Measurements from ENCODE around the gene RAD51B.
"Not testable (repeated sequence)": the region's sequence is repeated elsewhere in the genome, so short reads cannot be mapped to it uniquely, and the experiment has no call there.

Gene RAD51B

DNA sequence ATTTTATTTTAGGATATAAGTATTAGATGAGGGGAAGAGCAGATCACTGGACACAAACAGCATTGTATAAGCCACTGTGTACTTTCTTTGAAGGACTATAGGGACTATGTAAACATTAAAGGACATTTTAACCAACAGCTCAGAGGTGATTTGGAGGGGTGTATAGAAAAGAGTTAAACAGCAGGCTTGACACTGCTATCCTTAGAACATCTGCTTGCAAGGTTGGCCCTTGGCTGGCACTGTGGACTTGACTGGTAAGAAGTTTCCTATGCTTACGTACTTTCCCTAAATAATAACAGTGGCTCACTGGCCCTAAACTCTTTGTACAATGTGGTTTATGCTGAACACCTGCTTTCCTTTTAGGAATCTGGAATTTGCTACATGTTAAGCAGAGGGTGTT is 31.9 kb upstream of the RAD51B start:
- no peak for TF ChIP-seq POLR2AphosphoS5 (IDR thresholded peaks at IDR 0.05; ENCODE audit: borderline replicate concordance, low read depth, low read length)
- TF ChIP-seq FOXP2 (optimal IDR thresholded peaks at IDR 0.05; ENCODE audit: control extremely low read depth, extremely low read length, insufficient read depth), result no peak
- TF ChIP-seq EZH2 (IDR thresholded peaks at IDR 0.05), result no peak
- DNase-seq (ENCODE audit: low read depth, low spot score), result no peak
- no peak overlapping the region for H3K9ac ChIP-seq (ENCODE audit: insufficient read length)
- peaks cover 61% of the 10 kb centered on the region for H3K36me3 ChIP-seq (ENCODE audit: insufficient read depth, low read length)
- H3K4me3 ChIP-seq, result no peak overlapping the region
- no peaks in the 10 kb centered on the region for H3K9me3 ChIP-seq (ENCODE audit: low read depth, low read length)
- H3K27ac ChIP-seq, result no peak overlapping the region

DNA sequence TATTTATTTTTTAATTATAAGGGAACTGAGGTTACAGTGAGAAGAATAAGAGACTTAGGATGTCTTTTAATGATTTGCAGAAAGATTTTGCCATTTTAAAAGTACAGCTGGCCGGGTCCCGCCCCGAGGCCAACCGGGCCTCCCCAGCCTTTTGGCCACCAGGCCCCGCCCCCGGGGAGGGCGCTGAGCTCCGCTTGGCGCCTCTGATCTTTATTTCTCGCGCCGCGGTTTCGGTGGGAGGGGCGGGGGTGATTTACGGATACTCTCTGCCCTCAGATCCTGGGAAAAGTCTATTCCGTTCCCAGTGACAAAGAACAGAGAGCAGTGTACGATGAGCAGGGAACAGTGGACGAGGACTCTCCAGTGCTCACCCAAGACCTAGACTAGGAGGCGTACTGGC is 20.8 kb upstream of the RAD51B start:
- H3K4me3 ChIP-seq, result no peak overlapping the region
- peaks cover 38% of the 10 kb centered on the region for H3K36me3 ChIP-seq (ENCODE audit: insufficient read depth, low read length)
- no peak overlapping the region for H3K27ac ChIP-seq
- DNase-seq (ENCODE audit: low read depth, low spot score), result no peak
- TF ChIP-seq POLR2AphosphoS5 (IDR thresholded peaks at IDR 0.05; ENCODE audit: borderline replicate concordance, low read depth, low read length) (no peak), FOXP2 (optimal IDR thresholded peaks at IDR 0.05; ENCODE audit: control extremely low read depth, extremely low read length, insufficient read depth) (no peak), EZH2 (IDR thresholded peaks at IDR 0.05) (no peak)
- H3K9ac ChIP-seq (ENCODE audit: insufficient read length), result no peak overlapping the region
- H3K9me3 ChIP-seq (ENCODE audit: low read depth, low read length), result no peaks in the 10 kb centered on the region

DNA sequence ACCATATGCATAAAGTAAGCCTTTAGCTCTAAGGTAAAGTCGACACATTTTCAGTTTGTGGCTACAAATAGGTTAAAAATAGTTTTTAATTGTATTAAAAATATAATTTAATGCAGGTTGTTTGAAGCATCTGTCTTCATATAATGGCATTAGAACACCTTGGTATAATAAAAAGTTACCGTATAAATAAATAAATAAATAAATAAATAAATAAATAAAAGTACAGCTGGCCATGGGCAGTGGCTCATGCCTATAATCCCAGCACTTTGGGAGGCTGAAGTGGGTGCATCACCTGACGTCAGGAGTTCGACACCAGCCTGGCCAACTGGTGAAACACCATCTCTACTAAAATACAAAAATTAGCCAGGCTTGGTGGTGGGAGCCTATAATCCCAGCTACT is 18.8 kb upstream of the RAD51B start:
- Histone ChIP-seq H3K36me3 (ENCODE audit: insufficient read depth, low read length) (peaks cover 40% of the 10 kb centered on the region), H3K9ac (ENCODE audit: insufficient read length) (no peak overlapping the region), H3K4me3 (no peak overlapping the region), H3K27ac (no peak overlapping the region), H3K9me3 (ENCODE audit: low read depth, low read length) (no peaks in the 10 kb centered on the region)
- TF ChIP-seq EZH2 (IDR thresholded peaks at IDR 0.05) (no peak), FOXP2 (optimal IDR thresholded peaks at IDR 0.05; ENCODE audit: control extremely low read depth, extremely low read length, insufficient read depth) (no peak), POLR2AphosphoS5 (IDR thresholded peaks at IDR 0.05; ENCODE audit: borderline replicate concordance, low read depth, low read length) (no peak)
- DNase-seq (ENCODE audit: low read depth, low spot score), result no peak

DNA sequence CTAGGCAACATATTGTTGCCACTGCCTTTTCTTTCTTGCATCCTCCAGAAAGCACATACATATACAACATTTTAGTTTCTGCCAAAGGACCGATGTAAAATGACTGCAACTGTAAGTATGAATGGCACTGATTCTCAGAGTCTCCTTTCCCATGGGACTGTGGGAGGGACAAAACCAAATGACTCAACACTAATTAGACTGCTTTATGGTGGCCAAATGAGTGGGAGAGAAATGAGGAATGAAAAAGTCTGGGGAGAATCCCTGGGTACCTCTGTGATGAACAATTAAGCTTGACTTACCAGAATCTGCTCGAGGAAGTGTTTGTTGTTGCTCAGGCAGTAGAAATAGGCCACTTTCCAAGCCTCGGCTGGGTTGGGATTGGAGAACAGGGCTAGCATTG is 13.3 kb upstream of the RAD51B start:
- Histone ChIP-seq H3K9me3 (ENCODE audit: low read depth, low read length) (no peaks in the 10 kb centered on the region), H3K27ac (no peak overlapping the region), H3K9ac (ENCODE audit: insufficient read length) (no peak overlapping the region), H3K4me3 (no peak overlapping the region), H3K36me3 (ENCODE audit: insufficient read depth, low read length) (peaks cover 54% of the 10 kb centered on the region)
- no peak for DNase-seq (ENCODE audit: low read depth, low spot score)
- no peak for TF ChIP-seq EZH2 (IDR thresholded peaks at IDR 0.05)
- TF ChIP-seq FOXP2 (optimal IDR thresholded peaks at IDR 0.05; ENCODE audit: control extremely low read depth, extremely low read length, insufficient read depth), result no peak
- TF ChIP-seq POLR2AphosphoS5 (IDR thresholded peaks at IDR 0.05; ENCODE audit: borderline replicate concordance, low read depth, low read length), result no peak

DNA sequence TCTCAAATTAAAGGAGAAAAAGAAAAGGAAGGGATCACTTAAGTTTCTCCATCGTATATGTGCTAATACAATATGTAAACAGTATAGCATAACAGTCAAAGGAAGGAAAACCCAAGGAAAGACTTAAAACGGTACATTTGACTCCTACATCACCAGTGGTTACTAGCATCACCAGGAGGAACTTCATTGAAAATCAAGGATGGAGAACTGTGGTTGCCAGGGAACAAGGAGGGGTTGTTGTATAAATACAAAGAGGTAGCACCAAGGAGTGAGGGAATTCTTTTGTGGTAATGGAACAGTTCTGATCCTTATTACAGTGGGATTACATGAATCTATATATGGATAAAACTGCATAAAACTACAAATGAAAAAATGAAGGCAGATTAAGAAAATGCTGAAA is 4.8 kb upstream of the RAD51B start:
- TF ChIP-seq POLR2AphosphoS5 (IDR thresholded peaks at IDR 0.05; ENCODE audit: borderline replicate concordance, low read depth, low read length) (no peak), EZH2 (IDR thresholded peaks at IDR 0.05) (no peak)
- no peak overlapping the region for H3K9ac ChIP-seq (ENCODE audit: insufficient read length)
- no peaks in the 10 kb centered on the region for H3K9me3 ChIP-seq (ENCODE audit: low read depth, low read length)
- H3K4me3 ChIP-seq, result no peak overlapping the region; the same call in 1 of the 2 replicates
- H3K36me3 ChIP-seq (ENCODE audit: insufficient read depth, low read length), result peaks cover 25% of the 10 kb centered on the region
- DNase-seq (ENCODE audit: low read depth, low spot score), result no peak
- H3K27ac ChIP-seq, result no peak overlapping the region

DNA sequence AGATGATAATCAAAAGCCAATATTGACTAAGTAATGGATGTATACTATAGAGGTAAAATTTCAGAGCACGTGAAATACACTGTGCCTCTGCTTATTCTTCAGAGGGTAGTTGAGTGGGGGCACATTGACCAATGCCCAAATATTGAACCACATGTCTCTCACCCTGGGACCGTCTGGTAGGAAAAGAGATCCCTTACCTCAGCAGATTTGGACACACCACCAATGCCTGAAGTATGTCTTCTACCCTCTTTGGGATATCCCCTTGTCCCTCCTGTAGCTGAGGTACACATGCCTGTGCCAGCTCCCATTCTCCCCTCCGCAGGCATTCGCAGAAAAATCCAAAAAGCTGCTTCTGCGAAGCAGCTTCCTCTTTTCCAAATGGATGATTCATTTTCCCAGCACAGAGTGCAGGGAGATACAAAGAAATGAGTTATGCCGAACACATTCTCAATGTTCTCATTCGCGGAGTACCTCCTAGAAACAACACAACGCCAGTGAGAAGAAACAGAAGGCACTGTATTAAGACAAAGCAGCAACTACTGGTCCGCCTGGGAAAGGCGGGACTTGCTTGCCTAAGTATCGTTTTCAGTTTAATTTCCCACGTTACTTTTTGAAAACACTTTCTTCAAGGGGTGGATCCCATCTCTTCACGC is 3.9 kb upstream of the RAD51B start:
- TF ChIP-seq FOXP2 (optimal IDR thresholded peaks at IDR 0.05; ENCODE audit: control extremely low read depth, extremely low read length, insufficient read depth) (no peak), POLR2AphosphoS5 (IDR thresholded peaks at IDR 0.05; ENCODE audit: borderline replicate concordance, low read depth, low read length) (no peak), EZH2 (IDR thresholded peaks at IDR 0.05) (no peak)
- DNase-seq (ENCODE audit: low read depth, low spot score), result no peak

DNA sequence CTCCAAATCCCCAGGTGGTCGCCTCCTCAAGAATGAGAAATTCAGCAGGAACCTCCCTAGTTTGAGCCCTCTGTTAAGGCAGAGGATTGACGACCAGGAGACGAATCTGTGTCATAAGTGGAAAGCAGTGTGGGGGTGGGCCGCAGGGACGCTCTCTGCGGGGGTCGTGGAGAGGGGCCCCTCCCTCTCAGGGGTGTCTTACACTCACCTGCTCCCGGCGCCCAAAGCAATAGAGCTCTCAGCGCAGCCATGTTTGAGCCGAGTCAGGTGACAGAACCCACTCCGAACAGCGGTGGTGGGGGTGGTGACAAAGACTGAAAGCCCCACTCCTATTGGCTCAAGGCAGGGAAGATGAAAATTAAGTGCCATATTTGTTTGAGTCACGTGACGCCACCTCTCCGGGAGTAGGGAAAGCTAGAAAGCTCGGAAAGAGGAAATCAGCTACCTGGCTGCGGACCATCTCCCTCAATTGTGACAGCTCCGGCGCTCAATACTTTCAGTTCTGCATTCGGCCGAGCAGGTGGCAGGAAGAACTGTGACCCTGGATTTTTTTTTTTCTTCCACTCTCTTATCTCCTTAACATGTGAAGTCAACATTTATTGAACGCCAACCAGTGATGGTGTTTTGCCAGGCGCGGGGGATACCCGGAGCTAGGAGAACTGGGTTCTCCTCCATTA is 3.1 kb upstream of the RAD51B start, which contains the start of gene ZFYVE26:
Gene ZFYVE26, minus strand, starts transcription at position 265 of the 677 bp plus-strand sequence. CDS start 627 bp downstream, outside the sequence.
- H3K9ac ChIP-seq (ENCODE audit: insufficient read length), result peak within 1 kb of the TSS; percentile 73
- no peak for TF ChIP-seq EZH2 (IDR thresholded peaks at IDR 0.05)
- peak; percentile 69 for TF ChIP-seq POLR2AphosphoS5 (IDR thresholded peaks at IDR 0.05; ENCODE audit: borderline replicate concordance, low read depth, low read length)
- TF ChIP-seq FOXP2 (optimal IDR thresholded peaks at IDR 0.05; ENCODE audit: control extremely low read depth, extremely low read length, insufficient read depth), result peak; percentile 54
- H3K36me3 ChIP-seq (ENCODE audit: insufficient read depth, low read length), result peaks cover 19% of the 10 kb centered on the region
- H3K9me3 ChIP-seq (ENCODE audit: low read depth, low read length), result no peaks in the 10 kb centered on the region
- peak within 1 kb of the TSS; percentile 49; the same call in 1 of the 2 replicates for H3K27ac ChIP-seq
- peak; percentile 83 for DNase-seq (ENCODE audit: low read depth, low spot score)
- peak within 1 kb of the TSS; percentile 80 for H3K4me3 ChIP-seq

More for the DNA sequence above, 3.9 kb upstream of the RAD51B start:
- H3K9me3 ChIP-seq (ENCODE audit: low read depth, low read length), result no peaks in the 10 kb centered on the region
- peaks cover 23% of the 10 kb centered on the region for H3K36me3 ChIP-seq (ENCODE audit: insufficient read depth, low read length)
- H3K27ac ChIP-seq, result 0 out of 2 replicates have a peak overlapping the region, but pooled peaks have one; percentile 22
- H3K4me3 ChIP-seq, result peak overlapping the region; percentile 80
- peak overlapping the region; percentile 73 for H3K9ac ChIP-seq (ENCODE audit: insufficient read length)

DNA sequence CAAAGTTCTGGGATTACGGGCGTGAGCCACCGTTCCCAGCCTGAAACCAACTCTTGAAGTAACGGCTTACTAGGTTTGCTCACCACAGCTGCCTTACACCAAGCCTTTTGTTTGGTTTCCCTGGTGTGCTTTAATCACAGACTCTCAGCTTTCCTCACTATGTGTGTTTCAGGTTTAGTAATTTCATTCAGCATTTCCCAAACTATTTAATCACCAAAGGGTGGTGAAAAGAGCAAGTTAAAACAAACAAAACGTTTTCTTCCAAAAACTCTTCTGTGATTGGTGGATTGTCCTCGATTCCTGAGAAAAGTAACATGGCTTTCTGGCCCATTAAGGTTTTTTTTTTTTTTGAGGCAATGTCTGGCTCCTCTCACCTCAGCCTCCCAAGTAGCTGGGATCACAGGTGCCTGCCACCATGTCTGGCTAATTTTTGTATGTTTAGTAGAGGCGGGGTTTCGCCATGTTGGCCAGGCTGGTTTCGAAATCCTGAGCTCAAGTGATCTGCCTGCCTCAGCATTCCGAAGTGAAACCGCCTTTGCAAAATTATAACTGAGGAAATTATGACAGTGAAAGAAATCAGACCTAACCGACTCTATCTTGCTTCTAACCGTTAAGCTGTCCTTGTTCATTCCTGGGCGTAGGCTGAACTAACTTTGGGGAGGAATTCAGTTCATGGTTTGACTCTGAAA is 1.7 kb upstream of the RAD51B start:
- Histone ChIP-seq H3K36me3 (ENCODE audit: insufficient read depth, low read length) (peaks cover 10% of the 10 kb centered on the region), H3K9me3 (ENCODE audit: low read depth, low read length) (no peaks in the 10 kb centered on the region), H3K27ac (no peak overlapping the region), H3K4me3 (no peak overlapping the region), H3K9ac (ENCODE audit: insufficient read length) (no peak overlapping the region)
- TF ChIP-seq FOXP2 (optimal IDR thresholded peaks at IDR 0.05; ENCODE audit: control extremely low read depth, extremely low read length, insufficient read depth) (no peak), POLR2AphosphoS5 (IDR thresholded peaks at IDR 0.05; ENCODE audit: borderline replicate concordance, low read depth, low read length) (no peak), EZH2 (IDR thresholded peaks at IDR 0.05) (no peak)
- no peak for DNase-seq (ENCODE audit: low read depth, low spot score)

DNA sequence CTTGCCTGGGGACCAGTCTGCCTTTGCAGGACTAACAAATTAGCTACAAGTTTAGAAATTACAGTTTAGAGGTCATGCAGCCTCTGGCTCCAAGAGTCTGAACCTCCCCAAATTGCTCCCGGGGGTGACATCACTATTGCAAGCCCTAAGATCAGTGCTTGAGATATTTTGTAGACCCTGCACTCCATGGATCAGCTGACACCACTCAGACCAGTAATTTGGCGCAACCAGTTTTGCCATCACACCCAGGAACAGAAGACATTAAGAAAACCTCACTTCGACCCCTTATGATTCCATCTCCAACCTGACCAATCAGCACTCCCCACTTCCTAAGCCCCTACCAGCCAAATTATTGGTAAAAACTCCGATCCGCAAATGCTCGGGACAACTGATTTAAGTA is 1.1 kb upstream of the RAD51B start:
- H3K36me3 ChIP-seq (ENCODE audit: insufficient read depth, low read length); H3K4me3 ChIP-seq; DNase-seq (ENCODE audit: low read depth, low spot score); H3K9me3 ChIP-seq (ENCODE audit: low read depth, low read length); H3K9ac ChIP-seq (ENCODE audit: insufficient read length); H3K27ac ChIP-seq: not testable (repeated sequence)
